ENCODE data around the gene PRRT3.

PRRT3 gene

GRCh38 chr3:9915254-9916141 lies 36.7 kb downstream of the PRRT3 start:
- Histone ChIP-seq H3K36me3 (no peaks in the 10 kb centered on the region), H3K4me1 (ENCODE audit: control insufficient read depth in 1 of 2, insufficient read depth in 1 of 2, low read depth in 1 of 2, low read length in 1 of 2) (peaks cover 32 to 34% of the 10 kb centered on the region in 2 experiments), H3K9me3 (no peaks in the 10 kb centered on the region), H3K27ac (peak overlapping the region; percentile 58), H3K27me3 (no peaks in the 10 kb centered on the region), H3K4me3 (ENCODE audit: low read depth in 1 of 2, low read length in 1 of 2) (peak overlapping the region; percentile 66 to 70)
- TF ChIP-seq, protein P1, sequence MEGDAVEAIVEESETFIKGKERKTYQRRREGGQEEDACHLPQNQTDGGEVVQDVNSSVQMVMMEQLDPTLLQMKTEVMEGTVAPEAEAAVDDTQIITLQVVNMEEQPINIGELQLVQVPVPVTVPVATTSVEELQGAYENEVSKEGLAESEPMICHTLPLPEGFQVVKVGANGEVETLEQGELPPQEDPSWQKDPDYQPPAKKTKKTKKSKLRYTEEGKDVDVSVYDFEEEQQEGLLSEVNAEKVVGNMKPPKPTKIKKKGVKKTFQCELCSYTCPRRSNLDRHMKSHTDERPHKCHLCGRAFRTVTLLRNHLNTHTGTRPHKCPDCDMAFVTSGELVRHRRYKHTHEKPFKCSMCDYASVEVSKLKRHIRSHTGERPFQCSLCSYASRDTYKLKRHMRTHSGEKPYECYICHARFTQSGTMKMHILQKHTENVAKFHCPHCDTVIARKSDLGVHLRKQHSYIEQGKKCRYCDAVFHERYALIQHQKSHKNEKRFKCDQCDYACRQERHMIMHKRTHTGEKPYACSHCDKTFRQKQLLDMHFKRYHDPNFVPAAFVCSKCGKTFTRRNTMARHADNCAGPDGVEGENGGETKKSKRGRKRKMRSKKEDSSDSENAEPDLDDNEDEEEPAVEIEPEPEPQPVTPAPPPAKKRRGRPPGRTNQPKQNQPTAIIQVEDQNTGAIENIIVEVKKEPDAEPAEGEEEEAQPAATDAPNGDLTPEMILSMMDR (IDR thresholded peaks at IDR 0.05): no peak

GRCh38 chr3:9914559-9915253 lies 37.5 kb downstream of the PRRT3 start:
- Histone ChIP-seq H3K4me3 (ENCODE audit: low read depth in 1 of 2, low read length in 1 of 2) (peak overlapping the region; percentile 66 to 70), H3K27me3 (no peaks in the 10 kb centered on the region), H3K9me3 (no peaks in the 10 kb centered on the region), H3K4me1 (ENCODE audit: control insufficient read depth in 1 of 2, insufficient read depth in 1 of 2, low read depth in 1 of 2, low read length in 1 of 2) (peaks cover 32 to 34% of the 10 kb centered on the region in 2 experiments), H3K27ac (no peak overlapping the region), H3K36me3 (no peaks in the 10 kb centered on the region)
- TF ChIP-seq, protein P1 (IDR thresholded peaks at IDR 0.05): no peak

GRCh38 chr3:9914011-9914410 lies 38.2 kb downstream of the PRRT3 start:
- Histone ChIP-seq H3K9me3 (no peaks in the 10 kb centered on the region), H3K4me3 (ENCODE audit: low read depth in 1 of 2, low read length in 1 of 2) (no peak overlapping the region), H3K27ac (no peak overlapping the region), H3K27me3 (no peaks in the 10 kb centered on the region), H3K36me3 (no peaks in the 10 kb centered on the region), H3K4me1 (ENCODE audit: control insufficient read depth in 1 of 2, insufficient read depth in 1 of 2, low read depth in 1 of 2, low read length in 1 of 2) (peaks cover 32 to 34% of the 10 kb centered on the region in 2 experiments)
- TF ChIP-seq, protein P1 (IDR thresholded peaks at IDR 0.05): no peak

- H3K27me3 ChIP-seq: no peaks in the 10 kb centered on the region
- H3K36me3 ChIP-seq: no peaks in the 10 kb centered on the region
- H3K27ac ChIP-seq: no peak overlapping the region
- peaks cover 32 to 34% of the 10 kb centered on the region in 2 experiments for H3K4me1 ChIP-seq (ENCODE audit: control insufficient read depth in 1 of 2, insufficient read depth in 1 of 2, low read depth in 1 of 2, low read length in 1 of 2)
- no peaks in the 10 kb centered on the region for H3K9me3 ChIP-seq
- no peak overlapping the region for H3K4me3 ChIP-seq (ENCODE audit: low read depth in 1 of 2, low read length in 1 of 2)
- TF ChIP-seq, protein P1 (IDR thresholded peaks at IDR 0.05): no peak
These were observed 38.6 kb downstream of the PRRT3 start for GRCh38 chr3:9913601-9914000.

- H3K27me3 ChIP-seq: no peaks in the 10 kb centered on the region
- H3K4me3 ChIP-seq (ENCODE audit: low read depth in 1 of 2, low read length in 1 of 2): no peak overlapping the region
- H3K36me3 ChIP-seq: no peaks in the 10 kb centered on the region
- no peak overlapping the region for H3K27ac ChIP-seq
- TF ChIP-seq, protein P1 (IDR thresholded peaks at IDR 0.05): no peak
- no peaks in the 10 kb centered on the region for H3K9me3 ChIP-seq
- peaks cover 32 to 34% of the 10 kb centered on the region in 2 experiments for H3K4me1 ChIP-seq (ENCODE audit: control insufficient read depth in 1 of 2, insufficient read depth in 1 of 2, low read depth in 1 of 2, low read length in 1 of 2)
These were observed 39.8 kb downstream of the PRRT3 start for GRCh38 chr3:9912294-9912935.
